PC-9 (cell line): ENCODE data around the gene PREPL.

ENCODE experiments used
- CTCF ChIP-seq: fragments of 200-600 bp; sonication (generic); conservative IDR thresholded peaks from 2 replicates; pipeline ENCODE4 v1.6.1; 2017; ENCODE audit warnings: mixed run types, antibody characterized with exemption, mild to moderate bottlenecking, moderate library complexity
- EZH2 ChIP-seq: fragments of 200-600 bp; sonication (generic); IDR thresholded peaks from 2 replicates; pipeline ENCODE4 v1.8.0; 2017; ENCODE audit warnings: antibody characterized with exemption, low read depth

- TF ChIP-seq CTCF (peak; percentile 94), EZH2 (no peak)
Observed at GRCh38 chr2:44392338-44392943, 31.1 kb upstream of the PREPL start.
